ENCODE measurements around the gene TRAF4. TPM values are rescaled to one million over a fixed set of nuclear protein-coding genes. Genes with fewer than 3 reads are reported as not detected.

Gene TRAF4
- total and polyA plus RNA-seq, 9 of the 15 experiments (the other 6 are each of a cell fraction or from before 2014, with no cell fraction given) = 2.4 to 147 (median 72.4) TPM

DNA sequence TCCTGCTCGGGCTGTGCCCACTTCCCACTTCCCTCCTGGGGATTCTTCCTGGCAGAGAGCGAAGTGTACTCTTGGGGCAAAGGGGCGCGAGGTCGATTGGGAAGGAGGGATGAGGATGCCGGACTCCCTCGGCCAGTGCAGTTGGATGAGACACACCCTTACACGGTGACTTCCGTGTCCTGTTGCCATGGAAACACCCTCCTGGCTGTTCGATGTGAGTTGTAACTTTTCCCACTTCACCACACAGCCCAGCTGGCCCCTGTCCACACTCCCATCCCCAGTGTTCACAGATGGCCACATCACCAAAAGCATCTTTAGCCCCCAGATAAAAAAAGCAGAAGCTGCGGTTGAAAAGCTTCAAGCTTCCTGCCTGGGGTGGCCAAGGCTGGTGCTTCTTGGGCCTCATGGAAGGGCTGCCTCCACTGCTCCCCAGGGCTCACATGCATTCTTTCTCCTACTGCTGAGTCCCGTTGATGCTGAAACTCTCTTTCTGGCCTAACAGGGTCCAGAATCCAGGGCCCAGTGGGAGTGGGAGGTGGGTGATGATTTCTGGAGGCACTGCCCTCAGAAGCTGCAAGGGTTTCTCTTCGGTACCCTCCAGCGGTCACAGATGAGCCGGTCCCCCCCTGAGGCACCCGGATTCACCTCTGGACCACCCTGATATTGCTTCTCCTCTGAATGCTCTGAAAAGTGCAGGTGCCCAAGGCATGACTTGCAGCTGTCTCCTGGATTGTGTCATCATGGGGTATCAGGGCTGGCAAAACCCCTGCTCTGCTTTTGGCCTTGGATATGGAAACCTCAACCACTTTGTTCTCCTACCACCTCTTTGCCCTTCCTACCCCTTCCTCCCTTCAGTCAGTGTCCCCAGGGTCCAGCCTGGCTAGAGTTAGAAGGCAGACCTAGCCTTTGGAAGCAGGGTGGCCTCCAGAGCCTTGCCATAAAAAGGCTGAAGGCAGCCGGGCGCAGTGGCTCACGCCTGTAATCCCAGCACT lies 2.2 kb upstream of the TRAF4 start (continued):
- TF ChIP-seq ZNF124 (CRISPR knock-in tag; IDR thresholded peaks at IDR 0.05) = no peak
- peak in 1 of 2 experiments; percentile 65; a peak in 1 of 4 replicates for TF ChIP-seq TRIM24 (IDR thresholded peaks at IDR 0.05)
- peak; percentile 43; the same call in 1 of the 2 replicates for TF ChIP-seq BHLHE40 (IDR thresholded peaks at IDR 0.05; ENCODE audit: low read length)
- TF ChIP-seq, protein P1, sequence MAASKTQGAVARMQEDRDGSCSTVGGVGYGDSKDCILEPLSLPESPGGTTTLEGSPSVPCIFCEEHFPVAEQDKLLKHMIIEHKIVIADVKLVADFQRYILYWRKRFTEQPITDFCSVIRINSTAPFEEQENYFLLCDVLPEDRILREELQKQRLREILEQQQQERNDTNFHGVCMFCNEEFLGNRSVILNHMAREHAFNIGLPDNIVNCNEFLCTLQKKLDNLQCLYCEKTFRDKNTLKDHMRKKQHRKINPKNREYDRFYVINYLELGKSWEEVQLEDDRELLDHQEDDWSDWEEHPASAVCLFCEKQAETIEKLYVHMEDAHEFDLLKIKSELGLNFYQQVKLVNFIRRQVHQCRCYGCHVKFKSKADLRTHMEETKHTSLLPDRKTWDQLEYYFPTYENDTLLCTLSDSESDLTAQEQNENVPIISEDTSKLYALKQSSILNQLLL (CRISPR knock-in tag; IDR thresholded peaks at IDR 0.05; ENCODE audit: borderline replicate concordance) = no peak
- 0 out of 2 replicates have a peak, but pooled peaks have one; percentile 27 for TF ChIP-seq GABPA (tag; conservative IDR thresholded peaks at IDR 0.05; ENCODE audit: low read depth)
- peak; percentile 93 for TF ChIP-seq KLF16 (IDR thresholded peaks at IDR 0.05)
- TF ChIP-seq ZNF75A (CRISPR knock-in tag; IDR thresholded peaks at IDR 0.05) = peak; percentile 87
- TF ChIP-seq CREM (IDR thresholded peaks at IDR 0.05; ENCODE audit: low read depth) = peak; percentile 56
- TF ChIP-seq HDAC2 (IDR thresholded peaks at IDR 0.05) = peak; percentile 66
- TF ChIP-seq ZNF766 (CRISPR knock-in tag; conservative IDR thresholded peaks at IDR 0.05) = peak; percentile 89
- TF ChIP-seq, protein P2, sequence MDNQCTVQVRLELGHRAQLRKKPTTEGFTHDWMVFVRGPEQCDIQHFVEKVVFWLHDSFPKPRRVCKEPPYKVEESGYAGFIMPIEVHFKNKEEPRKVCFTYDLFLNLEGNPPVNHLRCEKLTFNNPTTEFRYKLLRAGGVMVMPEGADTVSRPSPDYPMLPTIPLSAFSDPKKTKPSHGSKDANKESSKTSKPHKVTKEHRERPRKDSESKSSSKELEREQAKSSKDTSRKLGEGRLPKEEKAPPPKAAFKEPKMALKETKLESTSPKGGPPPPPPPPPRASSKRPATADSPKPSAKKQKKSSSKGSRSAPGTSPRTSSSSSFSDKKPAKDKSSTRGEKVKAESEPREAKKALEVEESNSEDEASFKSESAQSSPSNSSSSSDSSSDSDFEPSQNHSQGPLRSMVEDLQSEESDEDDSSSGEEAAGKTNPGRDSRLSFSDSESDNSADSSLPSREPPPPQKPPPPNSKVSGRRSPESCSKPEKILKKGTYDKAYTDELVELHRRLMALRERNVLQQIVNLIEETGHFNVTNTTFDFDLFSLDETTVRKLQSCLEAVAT (IDR thresholded peaks at IDR 0.05) = peak in 1 of 2 experiments; percentile 57; a peak in 1 of 4 replicates
- no peak for TF ChIP-seq ZNF699 (CRISPR knock-in tag; IDR thresholded peaks at IDR 0.05; ENCODE audit: insufficient replicate concordance)
- TF ChIP-seq CBFA2T2 (conservative IDR thresholded peaks at IDR 0.05) = peak; percentile 68
- TF ChIP-seq, protein P3, sequence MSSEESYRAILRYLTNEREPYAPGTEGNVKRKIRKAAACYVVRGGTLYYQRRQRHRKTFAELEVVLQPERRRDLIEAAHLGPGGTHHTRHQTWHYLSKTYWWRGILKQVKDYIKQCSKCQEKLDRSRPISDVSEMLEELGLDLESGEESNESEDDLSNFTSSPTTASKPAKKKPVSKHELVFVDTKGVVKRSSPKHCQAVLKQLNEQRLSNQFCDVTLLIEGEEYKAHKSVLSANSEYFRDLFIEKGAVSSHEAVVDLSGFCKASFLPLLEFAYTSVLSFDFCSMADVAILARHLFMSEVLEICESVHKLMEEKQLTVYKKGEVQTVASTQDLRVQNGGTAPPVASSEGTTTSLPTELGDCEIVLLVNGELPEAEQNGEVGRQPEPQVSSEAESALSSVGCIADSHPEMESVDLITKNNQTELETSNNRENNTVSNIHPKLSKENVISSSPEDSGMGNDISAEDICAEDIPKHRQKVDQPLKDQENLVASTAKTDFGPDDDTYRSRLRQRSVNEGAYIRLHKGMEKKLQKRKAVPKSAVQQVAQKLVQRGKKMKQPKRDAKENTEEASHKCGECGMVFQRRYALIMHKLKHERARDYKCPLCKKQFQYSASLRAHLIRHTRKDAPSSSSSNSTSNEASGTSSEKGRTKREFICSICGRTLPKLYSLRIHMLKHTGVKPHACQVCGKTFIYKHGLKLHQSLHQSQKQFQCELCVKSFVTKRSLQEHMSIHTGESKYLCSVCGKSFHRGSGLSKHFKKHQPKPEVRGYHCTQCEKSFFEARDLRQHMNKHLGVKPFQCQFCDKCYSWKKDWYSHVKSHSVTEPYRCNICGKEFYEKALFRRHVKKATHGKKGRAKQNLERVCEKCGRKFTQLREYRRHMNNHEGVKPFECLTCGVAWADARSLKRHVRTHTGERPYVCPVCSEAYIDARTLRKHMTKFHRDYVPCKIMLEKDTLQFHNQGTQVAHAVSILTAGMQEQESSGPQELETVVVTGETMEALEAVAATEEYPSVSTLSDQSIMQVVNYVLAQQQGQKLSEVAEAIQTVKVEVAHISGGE (CRISPR knock-in tag; IDR thresholded peaks at IDR 0.05) = 0 out of 6 replicates have a peak, but pooled peaks of 1 of the 3 experiments have one; percentile 58
- TF ChIP-seq CCNT2 (IDR thresholded peaks at IDR 0.05; ENCODE audit: borderline replicate concordance, extremely low read depth, insufficient read length, low read depth, low read length) = peak; percentile 47
- peak; percentile 68; the same call in 1 of the 2 replicates for TF ChIP-seq FOXK1 (CRISPR knock-in tag; IDR thresholded peaks at IDR 0.05; ENCODE audit: borderline replicate concordance)
- no peak for TF ChIP-seq FOXM1 (IDR thresholded peaks at IDR 0.05; ENCODE audit: low read depth)
- 0 out of 2 replicates have a peak, but pooled peaks have one; percentile 23 for TF ChIP-seq FOXM1 (CRISPR knock-in tag; IDR thresholded peaks at IDR 0.05; ENCODE audit: low read depth)
- peak; percentile 43; the same call in 1 of the 2 replicates for TF ChIP-seq SOX6 (IDR thresholded peaks at IDR 0.05)

Data from K562 (cell line).